HEK293 (cell line): ENCODE data around the gene NPEPL1.
A peak's percentile ranks its signal among the peaks of the same experiment; 100 is the strongest.

Experiments
- CTCF ChIA-PET: fragments of 350-600 bp; formaldehyde crosslinking; extraction: SDS; loops from one replicate; lab custom pipeline; 2021; ENCODE audit warnings: antibody characterized with exemption; lab: Yijun Ruan, JAX
- POLR2A ChIA-PET: fragments of 300-600 bp; formaldehyde crosslinking; extraction: SDS; loops from one replicate; lab custom pipeline; 2020; ENCODE audit warnings: antibody characterized with exemption, inconsistent platforms; lab: Yijun Ruan, JAX
- H3K27ac ChIP-seq: fragments of 200-500 bp; sonication (Bioruptor generic); 2 replicates; pipeline ENCODE4 v1.5.1; 2014; ENCODE audit warnings: low read depth, low read length, control low read depth, inconsistent platforms; ENCODE audit errors: extremely low read depth
- H3K36me3 ChIP-seq, 2 experiments: fragments of 200-500 bp in 1 of 2; sonication (Bioruptor generic) in 1 of 2; 1 replicate in 1 of 2; 2 replicates in 1 of 2; pipeline ENCODE4 v1.5.1; 2014 to 2017; ENCODE audit warnings: inconsistent platforms in 2 of 2, low read length in 2 of 2; ENCODE audit not compliant: control insufficient read depth in 2 of 2, insufficient read depth in 1 of 2
- H3K4me1 ChIP-seq: fragments of 200-500 bp; sonication (Bioruptor generic); 2 replicates; pipeline ENCODE4 v1.5.1; 2014; ENCODE audit warnings: mild to moderate bottlenecking, low read length, inconsistent platforms; ENCODE audit not compliant: control insufficient read depth, insufficient read depth
- H3K4me3 ChIP-seq: 2 replicates; pipeline ENCODE4 v1.5.1; 2011; ENCODE audit warnings: low read depth, mild to moderate bottlenecking, control low read depth, low read length, moderate library complexity
- H3K9me3 ChIP-seq: fragments of 200-500 bp; sonication (Bioruptor generic); 2 replicates; pipeline ENCODE4 v1.5.1; 2014; ENCODE audit warnings: low read depth, low read length, inconsistent platforms; ENCODE audit not compliant: control insufficient read depth, insufficient read depth
- EGR2 ChIP-seq: fragments of 450-650 bp; formaldehyde crosslinking; IDR thresholded peaks from 2 replicates; pipeline ENCODE4 v1.5.1; 2016; ENCODE audit warnings: low read depth, missing biosample characterization, missing genetic modification characterization
- PBX3 ChIP-seq: sonication (generic); formaldehyde crosslinking; IDR thresholded peaks from 2 replicates; pipeline ENCODE4 v1.8.1; 2022; ENCODE audit warnings: mild to moderate bottlenecking, moderate library complexity, missing genetic modification reagents
- REST ChIP-seq: fragments of 450-650 bp; formaldehyde crosslinking; IDR thresholded peaks from 2 replicates; pipeline ENCODE4 v1.5.1; 2016; ENCODE audit warnings: missing biosample characterization, missing genetic modification characterization
- SCRT2 ChIP-seq: fragments of 450-650 bp; formaldehyde crosslinking; IDR thresholded peaks from 2 replicates; pipeline ENCODE4 v1.5.1; 2016; ENCODE audit warnings: missing biosample characterization, missing genetic modification characterization
- ZBTB26 ChIP-seq: fragments of 450-650 bp; formaldehyde crosslinking; optimal IDR thresholded peaks from 2 replicates; pipeline ENCODE3; 2016; ENCODE audit warnings: missing biosample characterization, mild to moderate bottlenecking, missing genetic modification characterization
- ZBTB48 ChIP-seq: fragments of 450-650 bp; formaldehyde crosslinking; IDR thresholded peaks from 2 replicates; pipeline ENCODE4 v1.5.1; 2016; ENCODE audit warnings: missing biosample characterization, missing genetic modification characterization
- ZIC2 ChIP-seq: fragments of 450-650 bp; formaldehyde crosslinking; IDR thresholded peaks from 2 replicates; pipeline ENCODE4 v1.5.1; 2016; ENCODE audit warnings: missing biosample characterization, missing genetic modification characterization
- ZNF132 ChIP-seq: fragments of 450-650 bp; formaldehyde crosslinking; IDR thresholded peaks from 2 replicates; pipeline ENCODE4 v1.5.1; 2017; ENCODE audit warnings: missing biosample characterization, missing genetic modification characterization, borderline replicate concordance
- ZNF138 ChIP-seq: fragments of 450-650 bp; formaldehyde crosslinking; IDR thresholded peaks from 2 replicates; pipeline ENCODE4 v1.5.1; 2016; ENCODE audit warnings: missing biosample characterization, missing genetic modification characterization, borderline replicate concordance
- ZNF140 ChIP-seq: fragments of 450-650 bp; formaldehyde crosslinking; IDR thresholded peaks from 2 replicates; pipeline ENCODE4 v1.5.1; 2016; ENCODE audit warnings: missing biosample characterization, missing genetic modification characterization
- ZNF19 ChIP-seq: fragments of 450-650 bp; formaldehyde crosslinking; IDR thresholded peaks from 2 replicates; pipeline ENCODE4; 2016; ENCODE audit warnings: missing biosample characterization, missing genetic modification characterization, low read depth
- ZNF214 ChIP-seq: fragments of 450-650 bp; formaldehyde crosslinking; IDR thresholded peaks from 2 replicates; pipeline ENCODE4 v1.5.1; 2017; ENCODE audit warnings: missing biosample characterization, mild to moderate bottlenecking, missing genetic modification characterization, borderline replicate concordance
- ZNF26 ChIP-seq: fragments of 450-650 bp; formaldehyde crosslinking; IDR thresholded peaks from 2 replicates; pipeline ENCODE4 v1.5.1; 2016; ENCODE audit warnings: missing biosample characterization, missing genetic modification characterization
- ZNF280C ChIP-seq: fragments of 450-650 bp; formaldehyde crosslinking; IDR thresholded peaks from 2 replicates; pipeline ENCODE4 v1.5.1; 2016; ENCODE audit warnings: missing biosample characterization, missing genetic modification characterization
- ZNF311 ChIP-seq: fragments of 450-650 bp; formaldehyde crosslinking; IDR thresholded peaks from 2 replicates; pipeline ENCODE4 v1.5.1; 2017; ENCODE audit warnings: missing biosample characterization, missing genetic modification characterization, borderline replicate concordance
- ZNF341 ChIP-seq: fragments of 450-650 bp; formaldehyde crosslinking; IDR thresholded peaks from 2 replicates; pipeline ENCODE4; 2016; ENCODE audit warnings: low read depth, missing biosample characterization, missing genetic modification characterization
- ZNF449 ChIP-seq: fragments of 450-650 bp; formaldehyde crosslinking; IDR thresholded peaks from 2 replicates; pipeline ENCODE4 v1.5.1; 2017; ENCODE audit warnings: missing biosample characterization, mild to moderate bottlenecking, missing genetic modification characterization, moderate library complexity
- ZNF548 ChIP-seq: fragments of 450-650 bp; formaldehyde crosslinking; IDR thresholded peaks from 2 replicates; pipeline ENCODE4 v1.5.1; 2016; ENCODE audit warnings: missing biosample characterization, missing genetic modification characterization
- ZNF692 ChIP-seq: fragments of 450-650 bp; formaldehyde crosslinking; IDR thresholded peaks from 2 replicates; pipeline ENCODE4 v1.5.1; 2016; ENCODE audit warnings: missing biosample characterization, missing genetic modification characterization
- ZNF704 ChIP-seq: fragments of 450-650 bp; formaldehyde crosslinking; IDR thresholded peaks from 2 replicates; pipeline ENCODE4 v1.5.1; 2016; ENCODE audit warnings: missing biosample characterization, missing genetic modification characterization
- ZNF785 ChIP-seq: fragments of 450-650 bp; formaldehyde crosslinking; IDR thresholded peaks from 2 replicates; pipeline ENCODE4 v1.5.1; 2016; ENCODE audit warnings: missing biosample characterization, missing genetic modification characterization

The NPEPL1 gene

GRCh38 chr20:58718729-58719128 is 26.1 kb downstream of the NPEPL1 start:
- POLR2A ChIA-PET, result no interaction called here
- H3K9me3 ChIP-seq, result no peaks in the 10 kb centered on the region
- TF ChIP-seq ZBTB48 (no peak), ZNF311 (no peak), ZNF341 (0 out of 2 replicates have a peak, but pooled peaks have one; percentile 13), ZNF449 (tag by site-specific recombination) (no peak), ZNF214 (tag by site-specific recombination) (no peak), ZNF19 (tag by site-specific recombination) (no peak)
- no peak overlapping the region for H3K4me3 ChIP-seq
- H3K4me1 ChIP-seq, result no peaks in the 10 kb centered on the region
- H3K27ac ChIP-seq, result no peak overlapping the region
- CTCF ChIA-PET, result no interaction called here
- no peaks in the 10 kb centered on the region for H3K36me3 ChIP-seq

GRCh38 chr20:58719258-58719657 is 26.7 kb downstream of the NPEPL1 start:
- Histone ChIP-seq H3K4me1 (no peaks in the 10 kb centered on the region), H3K4me3 (no peak overlapping the region)
- POLR2A ChIA-PET, result no interaction called here
- TF ChIP-seq ZIC2 (no peak), ZNF138 (no peak), ZNF280C (tag by site-specific recombination) (no peak), SCRT2 (tag by site-specific recombination) (no peak), ZNF341 (no peak), EGR2 (tag by site-specific recombination) (no peak), ZBTB48 (no peak), ZNF704 (tag by site-specific recombination) (no peak), ZNF692 (tag by site-specific recombination) (no peak), PBX3 (CRISPR knock-in tag) (no peak), ZNF785 (tag by site-specific recombination) (no peak), ZBTB26 (tag by site-specific recombination) (no peak), ZNF140 (tag by site-specific recombination) (no peak), ZNF132 (tag by site-specific recombination) (no peak), REST (no peak), ZNF26 (tag by site-specific recombination) (no peak), ZNF548 (tag by site-specific recombination) (no peak)

More at GRCh38 chr20:58719258-58719657, 26.7 kb downstream of the NPEPL1 start:
- CTCF ChIA-PET, result interaction anchor here (1.2 kb wide), 1 partner anchor 503 kb away, joined by 3 read pairs; no protein-coding TSS in a partner anchor
- Histone ChIP-seq H3K36me3 (no peaks in the 10 kb centered on the region), H3K27ac (no peak overlapping the region), H3K9me3 (no peaks in the 10 kb centered on the region)
